Ammon's horn (tissue), 1 donor: Measurements from ENCODE around the gene MED23.

Experiments
- DNase-seq: peaks from one replicate; pipeline ENCODE4 v3.0.0-alpha.2; 2016; ENCODE audit warnings: low spot score

Gene MED23, protein sequence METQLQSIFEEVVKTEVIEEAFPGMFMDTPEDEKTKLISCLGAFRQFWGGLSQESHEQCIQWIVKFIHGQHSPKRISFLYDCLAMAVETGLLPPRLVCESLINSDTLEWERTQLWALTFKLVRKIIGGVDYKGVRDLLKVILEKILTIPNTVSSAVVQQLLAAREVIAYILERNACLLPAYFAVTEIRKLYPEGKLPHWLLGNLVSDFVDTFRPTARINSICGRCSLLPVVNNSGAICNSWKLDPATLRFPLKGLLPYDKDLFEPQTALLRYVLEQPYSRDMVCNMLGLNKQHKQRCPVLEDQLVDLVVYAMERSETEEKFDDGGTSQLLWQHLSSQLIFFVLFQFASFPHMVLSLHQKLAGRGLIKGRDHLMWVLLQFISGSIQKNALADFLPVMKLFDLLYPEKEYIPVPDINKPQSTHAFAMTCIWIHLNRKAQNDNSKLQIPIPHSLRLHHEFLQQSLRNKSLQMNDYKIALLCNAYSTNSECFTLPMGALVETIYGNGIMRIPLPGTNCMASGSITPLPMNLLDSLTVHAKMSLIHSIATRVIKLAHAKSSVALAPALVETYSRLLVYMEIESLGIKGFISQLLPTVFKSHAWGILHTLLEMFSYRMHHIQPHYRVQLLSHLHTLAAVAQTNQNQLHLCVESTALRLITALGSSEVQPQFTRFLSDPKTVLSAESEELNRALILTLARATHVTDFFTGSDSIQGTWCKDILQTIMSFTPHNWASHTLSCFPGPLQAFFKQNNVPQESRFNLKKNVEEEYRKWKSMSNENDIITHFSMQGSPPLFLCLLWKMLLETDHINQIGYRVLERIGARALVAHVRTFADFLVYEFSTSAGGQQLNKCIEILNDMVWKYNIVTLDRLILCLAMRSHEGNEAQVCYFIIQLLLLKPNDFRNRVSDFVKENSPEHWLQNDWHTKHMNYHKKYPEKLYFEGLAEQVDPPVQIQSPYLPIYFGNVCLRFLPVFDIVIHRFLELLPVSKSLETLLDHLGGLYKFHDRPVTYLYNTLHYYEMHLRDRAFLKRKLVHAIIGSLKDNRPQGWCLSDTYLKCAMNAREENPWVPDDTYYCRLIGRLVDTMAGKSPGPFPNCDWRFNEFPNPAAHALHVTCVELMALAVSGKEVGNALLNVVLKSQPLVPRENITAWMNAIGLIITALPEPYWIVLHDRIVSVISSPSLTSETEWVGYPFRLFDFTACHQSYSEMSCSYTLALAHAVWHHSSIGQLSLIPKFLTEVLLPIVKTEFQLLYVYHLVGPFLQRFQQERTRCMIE (N-terminal part only)

DNA sequence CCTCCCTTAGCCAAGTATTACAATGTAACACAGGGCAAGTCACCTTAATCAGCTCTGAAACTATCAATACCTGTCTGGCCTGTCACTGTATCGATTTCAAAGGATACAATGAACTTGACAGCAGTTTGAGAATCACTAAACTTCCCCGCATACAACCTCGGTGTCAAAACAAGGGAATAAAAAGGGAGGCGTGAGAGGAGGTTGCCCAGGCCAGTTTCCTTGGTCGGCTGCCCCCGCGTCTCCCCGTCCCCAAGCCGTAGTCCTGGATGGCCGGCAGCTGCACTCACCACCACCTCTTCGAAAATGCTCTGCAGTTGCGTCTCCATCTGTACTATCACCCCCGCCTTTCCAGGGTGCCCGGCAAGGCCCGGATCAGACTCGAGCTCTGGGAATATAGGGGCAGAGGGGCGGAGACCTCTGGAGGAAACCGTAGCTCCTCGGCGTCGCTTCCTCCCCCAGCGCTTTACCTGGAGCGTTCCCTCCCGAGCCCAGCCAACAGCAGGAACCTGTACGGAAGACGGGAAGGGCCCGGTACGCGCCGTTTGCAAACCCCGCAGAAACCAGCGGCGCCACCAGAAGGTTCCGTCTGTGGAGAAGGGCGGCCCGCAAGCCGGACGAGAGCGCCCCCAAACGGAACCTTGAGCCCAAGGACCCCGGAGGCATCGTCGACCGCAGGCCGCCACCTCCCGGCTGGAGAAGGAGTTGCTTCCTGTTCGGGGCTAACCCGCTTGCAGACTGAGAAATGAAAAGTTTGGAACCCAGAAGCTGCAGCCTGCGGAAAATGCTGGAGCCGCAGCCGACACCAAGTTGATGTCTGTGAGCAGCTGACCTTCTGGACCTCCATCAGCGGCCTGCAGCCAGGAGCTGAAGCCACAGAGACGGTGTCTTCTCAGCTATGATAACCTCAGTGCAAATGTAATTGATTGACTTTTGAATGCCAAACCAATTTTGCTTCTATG is at the start of gene MED23:
Gene MED23, minus strand, starts transcription at position 519 of the 959 bp plus-strand sequence. Its CDS starts 193 bp downstream, at position 326.
- peak; percentile 96 for DNase-seq

DNA sequence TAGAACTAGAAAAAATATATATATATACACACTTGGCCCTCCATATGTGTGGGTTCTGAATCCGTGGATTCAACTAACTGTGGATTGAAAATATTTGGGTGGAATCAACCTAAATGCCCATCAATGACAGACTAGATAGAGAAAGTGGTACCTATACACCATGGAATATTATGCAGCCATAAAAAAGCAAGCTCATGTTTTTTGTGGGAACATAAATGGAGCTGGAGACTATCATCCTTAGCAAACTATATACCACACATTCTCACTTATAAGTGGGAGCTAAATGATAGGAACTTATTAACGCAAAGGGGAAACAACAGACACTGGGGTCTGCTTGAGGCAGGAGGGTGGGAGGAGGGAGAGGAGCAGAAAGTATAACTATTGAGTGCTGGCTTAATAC is 45.1 kb upstream of the MED23 start:
- DNase-seq = no peak

DNA sequence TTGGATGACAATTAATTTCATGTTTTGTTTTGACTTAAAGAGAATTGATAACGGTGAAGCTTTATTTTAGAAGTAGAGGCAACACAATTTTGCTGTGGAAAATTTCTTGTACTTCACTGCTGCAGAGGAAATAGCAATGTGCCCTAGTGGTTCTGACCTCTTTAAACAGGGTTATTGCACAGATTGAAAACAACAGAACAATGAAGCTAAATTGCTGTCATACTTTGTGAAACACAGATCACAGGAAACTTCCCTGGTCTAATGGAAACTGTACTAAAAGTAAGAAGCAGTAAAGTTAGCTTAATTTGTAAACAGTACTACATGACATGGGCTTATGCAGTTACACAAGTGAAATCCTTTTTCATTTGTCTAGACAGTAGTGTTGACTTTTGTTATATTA is 41.8 kb upstream of the MED23 start:
- DNase-seq = no peak

DNA sequence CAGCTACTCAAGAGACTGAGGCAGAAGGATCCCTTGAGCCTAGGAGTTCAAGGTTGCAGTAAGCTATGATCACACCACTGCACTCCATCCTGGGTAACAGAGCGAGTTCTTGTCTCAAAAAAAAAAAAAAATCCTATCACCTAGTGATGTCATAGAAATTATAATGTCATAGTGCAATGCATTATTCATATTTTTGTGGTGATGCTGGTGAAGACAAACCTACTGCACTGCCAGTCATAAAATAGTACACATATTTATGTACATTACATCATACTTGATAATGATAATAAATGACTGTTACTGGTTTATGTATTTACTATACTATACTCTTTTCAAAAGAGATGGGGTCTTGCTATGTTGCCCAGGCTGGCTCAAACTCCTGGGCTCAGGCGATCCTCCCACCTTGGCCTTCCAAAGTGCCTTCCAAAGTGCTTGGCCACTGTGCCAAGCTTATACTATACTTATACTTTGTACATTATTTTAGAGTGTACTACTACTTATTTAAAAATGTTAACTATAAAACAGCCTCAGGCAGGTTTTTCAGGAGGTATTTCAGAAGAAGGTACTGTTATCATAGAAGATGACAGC is 35.6 kb upstream of the MED23 start:
- no peak for DNase-seq

DNA sequence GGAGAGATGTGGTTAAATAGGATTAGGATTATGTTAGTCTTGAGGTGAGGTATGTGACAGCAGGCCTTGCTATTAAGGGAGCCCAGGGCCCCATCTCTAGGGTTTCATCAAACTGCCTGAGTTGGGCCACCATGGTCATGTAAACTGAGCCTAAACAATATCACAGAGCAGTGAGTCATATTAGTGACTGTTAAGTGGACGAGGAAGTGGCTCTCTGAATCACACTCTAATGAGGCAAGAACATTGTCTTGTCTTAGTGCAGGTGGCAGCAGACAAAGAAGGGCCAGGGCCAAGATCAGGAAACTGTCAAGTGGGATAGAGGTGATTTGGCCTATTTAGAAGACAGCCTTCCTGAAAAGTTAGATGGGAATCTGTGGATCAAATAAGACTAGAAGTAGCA is 32.2 kb upstream of the MED23 start:
- DNase-seq = no peak

DNA sequence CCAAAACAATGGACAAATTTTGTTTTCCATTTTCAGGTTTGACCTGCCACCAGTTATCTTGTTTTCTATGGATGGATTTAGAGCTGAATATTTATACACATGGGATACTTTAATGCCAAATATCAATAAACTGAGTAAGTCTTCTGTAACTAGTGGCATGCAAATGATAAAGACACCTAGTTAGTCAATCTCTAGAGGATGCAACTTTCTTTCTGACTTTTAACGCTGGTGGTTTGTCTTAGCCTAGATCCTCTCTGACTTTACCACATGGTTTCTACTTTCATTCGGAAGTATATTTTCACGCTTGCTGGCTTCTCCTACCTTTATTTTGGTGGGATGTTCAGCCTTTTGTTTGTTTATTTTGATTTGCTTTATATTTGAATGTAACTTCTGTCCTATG is 30.2 kb upstream of the MED23 start:
- DNase-seq = no peak

DNA sequence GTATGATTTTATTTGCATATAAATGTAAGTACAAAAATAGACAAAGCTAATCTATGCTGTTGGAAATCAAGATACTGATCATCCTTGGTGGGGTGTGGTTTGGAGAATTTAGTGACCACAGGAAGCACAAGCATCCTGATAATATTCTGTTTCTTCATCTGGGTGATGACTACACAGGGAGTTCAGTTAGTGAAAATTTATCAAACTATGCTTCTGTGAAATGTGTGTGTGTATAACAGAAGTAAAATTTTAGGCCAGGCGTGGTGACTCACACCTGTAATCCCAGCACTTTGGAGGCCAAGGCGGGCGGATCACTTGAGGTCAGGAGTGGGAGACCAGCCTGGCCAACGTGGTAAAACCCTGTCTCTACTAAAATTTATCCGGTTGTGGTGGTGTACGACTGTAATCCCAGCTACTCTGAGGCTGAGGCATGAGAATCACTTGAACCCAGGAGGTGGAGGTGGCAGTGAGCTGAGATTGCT is 29.6 kb upstream of the MED23 start:
- DNase-seq = no peak

DNA sequence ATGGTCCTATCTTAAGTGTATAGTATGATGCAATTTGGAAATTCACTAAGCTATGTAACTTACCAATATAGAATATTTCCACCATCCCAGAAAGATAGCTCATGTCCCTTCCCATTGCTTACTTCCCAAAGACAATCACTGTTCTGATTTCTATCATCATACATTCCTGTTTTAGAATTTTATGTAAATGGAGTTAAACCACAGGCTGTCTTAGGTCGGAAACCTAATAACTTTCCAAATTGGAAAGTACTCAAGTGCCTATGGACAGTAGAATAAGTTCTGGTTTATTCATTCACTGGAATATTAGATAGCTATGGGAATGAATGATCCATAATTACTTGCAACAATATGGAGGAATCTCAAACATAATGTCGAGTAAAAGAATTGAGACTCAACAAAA is 29.2 kb upstream of the MED23 start:
- no peak for DNase-seq

DNA sequence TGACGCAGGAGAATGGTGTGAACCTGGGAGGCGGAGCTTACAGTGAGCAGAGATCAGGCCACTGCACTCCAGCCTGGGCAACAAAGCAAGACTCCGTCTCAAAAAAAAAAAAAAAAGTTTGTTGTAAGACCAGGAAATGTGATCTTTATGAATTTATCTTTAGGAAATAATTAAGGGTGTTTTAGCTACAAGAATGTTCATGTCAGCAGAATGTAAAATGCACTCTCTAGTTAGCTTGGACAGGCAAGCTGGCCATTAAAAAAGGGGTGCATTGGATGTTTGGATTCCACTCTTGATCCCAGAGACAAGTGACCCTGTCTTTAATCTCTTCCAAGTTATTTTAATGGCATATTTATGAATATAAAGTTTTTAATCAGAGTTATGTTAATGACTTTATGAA is 28.6 kb upstream of the MED23 start:
- no peak for DNase-seq

DNA sequence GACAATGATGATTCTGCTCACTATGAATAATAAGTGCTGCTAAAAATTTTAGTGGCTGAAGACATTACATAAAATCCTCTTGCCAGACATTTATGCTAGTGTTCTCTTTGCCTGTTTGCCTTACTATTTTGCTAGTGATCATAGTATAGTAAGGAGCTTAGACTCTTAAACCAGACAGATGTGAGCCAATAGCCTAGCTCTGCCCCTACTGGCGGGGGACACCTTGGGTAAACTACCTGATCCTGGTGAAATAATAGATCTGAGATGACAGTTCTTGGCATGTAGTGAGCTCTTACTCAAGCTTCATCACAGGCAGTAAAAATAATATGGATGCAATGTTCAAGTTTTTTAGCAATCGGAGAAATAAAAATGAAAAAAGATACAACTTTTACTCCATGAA is 27.9 kb upstream of the MED23 start:
- no peak for DNase-seq

DNA sequence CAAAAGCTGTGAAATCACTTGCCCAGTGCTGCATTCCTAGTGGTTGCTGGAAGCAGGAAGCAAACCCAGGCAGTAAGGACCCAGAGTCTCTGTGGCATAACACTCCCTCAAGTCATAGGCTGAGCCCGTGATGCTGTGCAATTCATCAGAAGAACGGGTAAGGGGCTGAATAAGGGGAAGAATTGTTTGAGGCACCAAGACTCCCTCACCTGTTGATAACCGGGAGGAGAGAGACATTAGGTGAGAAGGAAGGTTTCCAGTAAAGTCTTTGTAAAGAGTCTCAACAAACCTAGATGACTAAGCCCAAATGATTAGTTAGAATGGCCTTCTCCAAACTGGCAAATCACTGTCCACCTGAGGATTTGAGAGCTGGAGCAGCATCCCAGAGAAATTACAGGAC is 27.3 kb upstream of the MED23 start:
- DNase-seq = no peak

DNA sequence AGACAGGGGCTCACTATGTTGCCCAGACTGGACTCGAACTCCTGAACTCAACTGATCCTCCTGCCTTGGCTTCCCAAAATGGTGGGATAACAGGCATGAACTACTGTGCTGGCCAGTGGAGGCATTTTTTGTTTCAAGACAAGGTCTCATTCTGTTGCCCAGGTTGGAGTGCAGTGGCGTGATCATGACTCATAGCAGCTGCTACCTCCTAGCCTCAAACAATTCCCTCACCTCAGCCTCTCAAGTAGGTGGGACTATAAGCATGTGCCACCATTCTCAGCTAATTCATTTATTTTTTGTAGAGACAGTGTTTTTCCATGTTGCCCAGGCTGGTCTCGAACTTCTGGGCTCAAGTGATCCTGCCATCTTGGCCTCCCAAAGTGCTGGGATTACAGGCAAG is 26.3 kb upstream of the MED23 start:
- no peak for DNase-seq

DNA sequence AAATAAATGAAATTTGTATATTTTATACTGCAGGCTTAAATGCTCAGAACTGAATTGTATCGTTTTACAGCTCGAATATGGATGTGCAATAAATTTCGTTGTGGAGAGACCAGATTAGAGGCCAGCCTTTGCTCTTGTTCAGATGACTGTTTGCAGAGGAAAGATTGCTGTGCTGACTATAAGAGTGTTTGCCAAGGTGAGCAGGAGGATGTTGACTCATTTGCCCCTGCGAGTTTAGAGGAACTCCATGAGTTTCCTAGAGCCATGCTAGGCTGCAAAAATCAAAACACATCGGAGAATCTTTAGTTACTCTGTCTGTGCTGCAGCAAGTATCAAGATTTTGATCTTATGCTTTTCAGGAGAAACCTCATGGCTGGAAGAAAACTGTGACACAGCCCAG is 24.4 kb upstream of the MED23 start:
- no peak for DNase-seq

DNA sequence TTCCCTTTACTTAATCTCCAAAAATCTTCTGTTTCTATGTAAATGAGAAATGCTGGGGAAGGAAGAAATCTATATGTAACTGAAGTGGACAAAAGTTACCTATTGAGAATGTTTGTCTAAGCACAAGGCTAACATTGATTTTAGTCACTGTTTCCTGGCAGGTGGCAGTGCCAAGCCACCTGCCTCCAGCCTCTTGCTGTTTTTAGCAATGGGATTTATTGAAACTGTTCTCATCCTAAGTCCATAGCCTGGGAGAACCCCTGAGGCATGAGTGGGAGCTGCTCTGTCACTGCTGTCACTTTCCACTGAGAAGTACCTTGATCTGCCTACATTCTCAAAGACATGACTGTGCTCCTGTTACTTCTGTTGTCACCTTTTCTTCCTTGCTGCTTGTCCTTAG is 23.7 kb upstream of the MED23 start:
- no peak for DNase-seq

DNA sequence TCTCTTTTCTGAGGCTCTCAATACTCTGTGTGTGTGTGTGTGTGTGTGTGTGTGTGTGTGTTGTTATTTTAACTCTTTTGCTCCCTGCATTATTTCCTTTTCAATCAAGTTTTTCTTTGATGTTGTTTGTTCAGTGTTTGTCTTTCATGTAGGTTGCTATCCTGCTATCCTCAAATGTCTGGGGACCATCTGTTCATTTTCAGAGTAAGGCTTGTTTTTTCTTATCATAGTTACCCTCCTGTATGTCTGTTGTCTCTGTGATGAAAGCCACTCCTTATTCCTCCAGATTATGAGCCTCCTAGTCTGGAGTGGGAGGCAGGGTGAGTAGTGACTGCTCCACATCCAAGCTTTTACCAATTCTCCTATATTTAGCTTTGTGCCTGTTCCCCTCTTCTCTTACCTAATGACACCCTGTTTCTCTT is 18.2 kb upstream of the MED23 start:
- DNase-seq = no peak

DNA sequence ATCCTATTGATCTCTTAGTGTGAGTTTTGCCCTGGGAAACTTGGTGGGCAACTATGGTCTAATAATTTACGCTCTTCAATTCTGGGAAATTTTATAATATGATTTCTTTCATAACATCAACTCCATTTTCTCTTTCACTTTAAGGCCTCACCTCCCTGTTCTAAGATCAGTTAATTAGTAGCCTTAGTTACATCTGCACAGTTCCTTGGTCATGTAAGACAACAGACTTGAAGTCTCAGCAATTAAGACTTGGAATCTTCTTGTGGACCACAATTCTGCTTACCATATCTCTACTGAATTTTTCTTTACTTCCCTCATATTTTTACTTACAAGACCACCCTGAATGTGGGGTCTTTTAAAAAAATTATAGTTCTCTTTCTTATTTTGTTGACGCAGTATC is 17.8 kb upstream of the MED23 start:
- no peak for DNase-seq

DNA sequence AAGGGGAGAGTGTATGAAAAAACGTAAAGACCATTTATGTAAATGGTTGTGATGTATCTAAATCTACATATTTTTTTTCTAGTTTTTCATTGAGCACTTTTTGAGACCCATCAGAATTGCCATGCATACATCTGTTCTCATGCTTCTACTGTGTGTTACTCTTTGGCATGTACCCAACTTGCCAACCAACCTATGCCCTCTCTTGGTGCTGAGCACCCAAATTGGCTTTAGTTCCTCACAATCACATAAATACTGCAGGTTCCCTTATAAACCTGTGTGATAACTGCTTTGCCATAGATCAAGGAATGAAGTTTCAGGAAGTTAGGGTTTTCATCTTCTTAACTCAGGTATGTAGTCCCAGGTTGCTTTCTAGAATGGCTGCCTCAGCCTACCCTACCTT is 16.9 kb upstream of the MED23 start:
- no peak for DNase-seq

DNA sequence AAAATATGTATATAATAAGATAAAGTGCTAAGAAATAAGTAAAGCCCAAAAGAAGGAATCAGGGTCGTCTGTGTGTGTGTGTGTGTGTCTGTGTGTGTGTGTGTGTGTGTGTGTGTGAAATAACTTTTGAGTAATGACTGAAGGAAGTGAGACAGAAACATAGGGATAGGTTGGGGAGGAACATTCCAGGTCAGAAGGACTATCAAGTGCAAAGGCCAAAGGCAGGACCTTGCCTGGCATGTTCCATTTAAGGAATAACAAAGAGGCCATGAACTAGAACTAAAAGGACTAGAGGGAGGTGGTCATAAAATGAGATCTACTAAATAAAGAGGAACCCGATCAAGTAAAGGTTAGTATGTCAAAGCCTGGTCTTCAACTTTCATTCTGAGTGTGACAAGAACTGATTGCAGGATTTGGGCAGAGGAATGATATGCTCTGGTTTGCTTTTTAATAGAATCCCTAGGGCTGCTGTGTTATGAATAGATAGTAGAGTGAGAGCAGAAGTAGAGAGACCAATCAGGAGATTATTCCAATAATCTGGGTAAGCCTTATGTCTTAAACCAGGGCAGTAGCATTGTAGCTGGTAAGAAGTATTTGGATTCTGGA is 15.9 kb upstream of the MED23 start:
- no peak for DNase-seq

DNA sequence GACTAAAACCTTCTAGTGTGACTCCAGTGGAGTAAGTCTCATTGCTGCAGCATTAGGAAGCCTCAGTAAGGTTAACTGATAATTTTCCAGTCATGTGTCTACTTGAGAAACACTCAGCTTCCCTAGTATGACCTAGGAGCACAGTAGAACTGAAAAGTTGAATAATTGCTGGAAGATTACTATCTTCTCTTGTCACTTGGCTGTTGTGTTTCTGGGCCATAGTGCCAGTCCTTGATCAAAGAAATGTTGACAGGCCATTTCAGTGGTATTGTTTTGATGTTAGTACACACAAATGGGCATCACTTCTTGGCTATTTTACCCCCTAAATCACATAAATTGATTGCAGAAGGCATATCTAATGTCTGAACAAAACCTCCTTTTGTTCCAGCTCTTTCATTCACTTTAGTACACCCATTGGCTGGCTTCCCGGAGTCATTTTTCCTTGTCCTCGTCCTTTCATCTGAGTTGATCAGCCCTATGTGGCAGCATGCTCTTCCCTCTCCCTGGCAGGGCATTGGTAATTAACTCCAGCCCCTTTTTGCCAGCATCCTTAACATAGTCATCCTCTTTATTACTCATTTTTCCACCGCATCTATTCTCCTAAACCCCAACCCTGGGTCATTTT is 15.1 kb upstream of the MED23 start:
- DNase-seq = peak; percentile 63

DNA sequence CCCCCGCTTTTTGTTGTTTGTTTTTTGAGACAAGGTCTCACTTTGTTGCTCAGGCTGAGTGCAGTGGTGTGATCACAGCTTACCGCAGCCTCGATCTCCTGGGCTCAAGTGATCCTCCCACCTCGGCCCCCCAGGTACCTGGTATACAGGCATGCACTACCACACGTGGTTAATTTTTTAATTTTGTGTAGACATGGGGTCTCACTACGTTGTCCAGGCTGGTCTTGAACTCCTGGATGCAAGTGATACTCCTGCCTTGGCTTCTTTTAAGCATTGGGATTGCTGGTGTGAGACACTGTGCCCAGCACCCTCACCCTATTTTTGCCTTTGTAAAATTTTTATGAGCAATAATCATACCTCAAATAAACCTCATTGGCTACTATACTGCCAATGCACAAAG is 14.5 kb upstream of the MED23 start:
- no peak for DNase-seq
